HL-60 (cell line): ENCODE measurements around the gene KDM2B.

Experiments used
- POLR2AphosphoS5 ChIP-seq: IDR thresholded peaks from 2 replicates; pipeline ENCODE4 v1.6.1; 2012; ENCODE audit warnings: low read depth
- TF ChIP-seq, protein P1 (sequence below): IDR thresholded peaks from one replicate; pipeline ENCODE4 v1.5.1; 2011; ENCODE audit warnings: low read length, control low read depth, inconsistent platforms; ENCODE audit not compliant: insufficient read depth
- TF ChIP-seq, protein P2 (sequence below): IDR thresholded peaks from 2 replicates; pipeline ENCODE4 v1.6.1; 2012; ENCODE audit warnings: low read depth; ENCODE audit not compliant: insufficient replicate concordance

DNA sequence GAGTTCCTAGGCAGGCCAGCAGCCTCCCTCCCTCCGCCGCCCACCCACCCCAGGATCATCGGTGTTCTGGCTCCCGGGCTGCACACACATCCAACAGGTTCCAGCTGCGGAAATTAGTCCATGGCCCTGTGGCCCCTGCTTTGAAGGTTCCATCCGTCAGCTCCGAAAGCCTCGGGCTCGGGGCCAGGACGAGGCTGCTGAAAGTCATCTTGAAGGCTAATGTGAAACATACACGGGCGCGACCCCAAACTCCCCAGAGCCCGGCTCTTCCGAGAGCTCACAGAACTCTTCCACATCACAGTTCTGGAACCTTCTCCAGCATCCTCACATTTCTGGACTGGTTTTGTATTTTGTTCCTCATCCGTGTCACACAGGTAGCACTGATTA is 19.8 kb downstream of the KDM2B start:
- no peak for TF ChIP-seq POLR2AphosphoS5
- TF ChIP-seq, protein P1, sequence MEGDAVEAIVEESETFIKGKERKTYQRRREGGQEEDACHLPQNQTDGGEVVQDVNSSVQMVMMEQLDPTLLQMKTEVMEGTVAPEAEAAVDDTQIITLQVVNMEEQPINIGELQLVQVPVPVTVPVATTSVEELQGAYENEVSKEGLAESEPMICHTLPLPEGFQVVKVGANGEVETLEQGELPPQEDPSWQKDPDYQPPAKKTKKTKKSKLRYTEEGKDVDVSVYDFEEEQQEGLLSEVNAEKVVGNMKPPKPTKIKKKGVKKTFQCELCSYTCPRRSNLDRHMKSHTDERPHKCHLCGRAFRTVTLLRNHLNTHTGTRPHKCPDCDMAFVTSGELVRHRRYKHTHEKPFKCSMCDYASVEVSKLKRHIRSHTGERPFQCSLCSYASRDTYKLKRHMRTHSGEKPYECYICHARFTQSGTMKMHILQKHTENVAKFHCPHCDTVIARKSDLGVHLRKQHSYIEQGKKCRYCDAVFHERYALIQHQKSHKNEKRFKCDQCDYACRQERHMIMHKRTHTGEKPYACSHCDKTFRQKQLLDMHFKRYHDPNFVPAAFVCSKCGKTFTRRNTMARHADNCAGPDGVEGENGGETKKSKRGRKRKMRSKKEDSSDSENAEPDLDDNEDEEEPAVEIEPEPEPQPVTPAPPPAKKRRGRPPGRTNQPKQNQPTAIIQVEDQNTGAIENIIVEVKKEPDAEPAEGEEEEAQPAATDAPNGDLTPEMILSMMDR = no peak
- TF ChIP-seq, protein P2, sequence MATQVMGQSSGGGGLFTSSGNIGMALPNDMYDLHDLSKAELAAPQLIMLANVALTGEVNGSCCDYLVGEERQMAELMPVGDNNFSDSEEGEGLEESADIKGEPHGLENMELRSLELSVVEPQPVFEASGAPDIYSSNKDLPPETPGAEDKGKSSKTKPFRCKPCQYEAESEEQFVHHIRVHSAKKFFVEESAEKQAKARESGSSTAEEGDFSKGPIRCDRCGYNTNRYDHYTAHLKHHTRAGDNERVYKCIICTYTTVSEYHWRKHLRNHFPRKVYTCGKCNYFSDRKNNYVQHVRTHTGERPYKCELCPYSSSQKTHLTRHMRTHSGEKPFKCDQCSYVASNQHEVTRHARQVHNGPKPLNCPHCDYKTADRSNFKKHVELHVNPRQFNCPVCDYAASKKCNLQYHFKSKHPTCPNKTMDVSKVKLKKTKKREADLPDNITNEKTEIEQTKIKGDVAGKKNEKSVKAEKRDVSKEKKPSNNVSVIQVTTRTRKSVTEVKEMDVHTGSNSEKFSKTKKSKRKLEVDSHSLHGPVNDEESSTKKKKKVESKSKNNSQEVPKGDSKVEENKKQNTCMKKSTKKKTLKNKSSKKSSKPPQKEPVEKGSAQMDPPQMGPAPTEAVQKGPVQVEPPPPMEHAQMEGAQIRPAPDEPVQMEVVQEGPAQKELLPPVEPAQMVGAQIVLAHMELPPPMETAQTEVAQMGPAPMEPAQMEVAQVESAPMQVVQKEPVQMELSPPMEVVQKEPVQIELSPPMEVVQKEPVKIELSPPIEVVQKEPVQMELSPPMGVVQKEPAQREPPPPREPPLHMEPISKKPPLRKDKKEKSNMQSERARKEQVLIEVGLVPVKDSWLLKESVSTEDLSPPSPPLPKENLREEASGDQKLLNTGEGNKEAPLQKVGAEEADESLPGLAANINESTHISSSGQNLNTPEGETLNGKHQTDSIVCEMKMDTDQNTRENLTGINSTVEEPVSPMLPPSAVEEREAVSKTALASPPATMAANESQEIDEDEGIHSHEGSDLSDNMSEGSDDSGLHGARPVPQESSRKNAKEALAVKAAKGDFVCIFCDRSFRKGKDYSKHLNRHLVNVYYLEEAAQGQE = no peak
